DOHH2 (cell line): Measurements from ENCODE around the gene CRIM1.

ENCODE experiments used
- CTCF ChIP-seq: fragments of 200-600 bp; sonication (generic); IDR thresholded peaks from one replicate; pipeline ENCODE4 v1.5.1; 2014; ENCODE audit warnings: antibody characterized with exemption, mild to moderate bottlenecking, low read depth, low read length; ENCODE audit not compliant: poor library complexity, severe bottlenecking
- EZH2phosphoT487 ChIP-seq: fragments of 200-600 bp; sonication (generic); IDR thresholded peaks from 2 replicates; pipeline ENCODE4 v1.6.1; 2017; ENCODE audit warnings: borderline replicate concordance, mild to moderate bottlenecking, antibody characterized with exemption, low read length, moderate library complexity, mixed read lengths

- TF ChIP-seq CTCF, result no peak
- TF ChIP-seq EZH2phosphoT487, result no peak
These were observed 22.1 kb upstream of the CRIM1 start for GRCh38 chr2:36333350-36334012.
